ENCODE data around the gene NPY.

DNA sequence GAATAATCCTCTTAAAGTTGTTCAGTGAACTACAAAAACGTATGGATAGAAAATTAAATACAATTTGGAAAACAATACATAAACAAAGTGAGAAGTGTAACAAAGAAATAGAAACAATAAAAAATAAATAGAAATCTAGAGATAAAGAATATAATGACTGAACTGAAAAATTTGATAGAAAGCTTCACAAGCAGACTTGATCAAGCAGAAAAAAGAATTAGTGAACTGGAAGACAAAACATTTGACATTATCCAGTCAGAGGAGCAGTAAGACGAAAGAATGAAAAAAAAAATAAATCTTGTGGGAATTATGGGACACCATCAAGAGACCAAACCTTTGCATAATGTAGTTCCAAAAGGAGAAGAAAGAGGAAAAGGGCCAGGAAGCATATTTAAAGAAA is 32.4 kb upstream of the NPY start:
- TF ChIP-seq, protein P1, sequence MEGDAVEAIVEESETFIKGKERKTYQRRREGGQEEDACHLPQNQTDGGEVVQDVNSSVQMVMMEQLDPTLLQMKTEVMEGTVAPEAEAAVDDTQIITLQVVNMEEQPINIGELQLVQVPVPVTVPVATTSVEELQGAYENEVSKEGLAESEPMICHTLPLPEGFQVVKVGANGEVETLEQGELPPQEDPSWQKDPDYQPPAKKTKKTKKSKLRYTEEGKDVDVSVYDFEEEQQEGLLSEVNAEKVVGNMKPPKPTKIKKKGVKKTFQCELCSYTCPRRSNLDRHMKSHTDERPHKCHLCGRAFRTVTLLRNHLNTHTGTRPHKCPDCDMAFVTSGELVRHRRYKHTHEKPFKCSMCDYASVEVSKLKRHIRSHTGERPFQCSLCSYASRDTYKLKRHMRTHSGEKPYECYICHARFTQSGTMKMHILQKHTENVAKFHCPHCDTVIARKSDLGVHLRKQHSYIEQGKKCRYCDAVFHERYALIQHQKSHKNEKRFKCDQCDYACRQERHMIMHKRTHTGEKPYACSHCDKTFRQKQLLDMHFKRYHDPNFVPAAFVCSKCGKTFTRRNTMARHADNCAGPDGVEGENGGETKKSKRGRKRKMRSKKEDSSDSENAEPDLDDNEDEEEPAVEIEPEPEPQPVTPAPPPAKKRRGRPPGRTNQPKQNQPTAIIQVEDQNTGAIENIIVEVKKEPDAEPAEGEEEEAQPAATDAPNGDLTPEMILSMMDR (IDR thresholded peaks at IDR 0.05): no peak
- TF ChIP-seq POLR2AphosphoS5 (IDR thresholded peaks at IDR 0.05; ENCODE audit: low read depth, low read length): no peak
- TF ChIP-seq, protein P2, sequence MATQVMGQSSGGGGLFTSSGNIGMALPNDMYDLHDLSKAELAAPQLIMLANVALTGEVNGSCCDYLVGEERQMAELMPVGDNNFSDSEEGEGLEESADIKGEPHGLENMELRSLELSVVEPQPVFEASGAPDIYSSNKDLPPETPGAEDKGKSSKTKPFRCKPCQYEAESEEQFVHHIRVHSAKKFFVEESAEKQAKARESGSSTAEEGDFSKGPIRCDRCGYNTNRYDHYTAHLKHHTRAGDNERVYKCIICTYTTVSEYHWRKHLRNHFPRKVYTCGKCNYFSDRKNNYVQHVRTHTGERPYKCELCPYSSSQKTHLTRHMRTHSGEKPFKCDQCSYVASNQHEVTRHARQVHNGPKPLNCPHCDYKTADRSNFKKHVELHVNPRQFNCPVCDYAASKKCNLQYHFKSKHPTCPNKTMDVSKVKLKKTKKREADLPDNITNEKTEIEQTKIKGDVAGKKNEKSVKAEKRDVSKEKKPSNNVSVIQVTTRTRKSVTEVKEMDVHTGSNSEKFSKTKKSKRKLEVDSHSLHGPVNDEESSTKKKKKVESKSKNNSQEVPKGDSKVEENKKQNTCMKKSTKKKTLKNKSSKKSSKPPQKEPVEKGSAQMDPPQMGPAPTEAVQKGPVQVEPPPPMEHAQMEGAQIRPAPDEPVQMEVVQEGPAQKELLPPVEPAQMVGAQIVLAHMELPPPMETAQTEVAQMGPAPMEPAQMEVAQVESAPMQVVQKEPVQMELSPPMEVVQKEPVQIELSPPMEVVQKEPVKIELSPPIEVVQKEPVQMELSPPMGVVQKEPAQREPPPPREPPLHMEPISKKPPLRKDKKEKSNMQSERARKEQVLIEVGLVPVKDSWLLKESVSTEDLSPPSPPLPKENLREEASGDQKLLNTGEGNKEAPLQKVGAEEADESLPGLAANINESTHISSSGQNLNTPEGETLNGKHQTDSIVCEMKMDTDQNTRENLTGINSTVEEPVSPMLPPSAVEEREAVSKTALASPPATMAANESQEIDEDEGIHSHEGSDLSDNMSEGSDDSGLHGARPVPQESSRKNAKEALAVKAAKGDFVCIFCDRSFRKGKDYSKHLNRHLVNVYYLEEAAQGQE (IDR thresholded peaks at IDR 0.05; ENCODE audit: insufficient read depth in 1 of 2, low read depth in 2 of 2, low read length in 1 of 2): no peak

Data from Panc1 (cell line).